Measurements from ENCODE around the gene GRK4. TPM values are rescaled to one million over a fixed set of nuclear protein-coding genes. Genes with fewer than 3 reads are reported as not detected.

The GRK4 gene
- total RNA-seq, 1 experiment from 2014 or later: 4.2 TPM

- H2AFZ ChIP-seq (ENCODE audit: low read depth, low read length, poor library complexity, severe bottlenecking): no peak overlapping the region
- ATAC-seq: no peak
- no peak for TF ChIP-seq RAD21 (IDR thresholded peaks at IDR 0.05; ENCODE audit: low read depth)
- TF ChIP-seq REST (IDR thresholded peaks at IDR 0.05; ENCODE audit: low read depth): no peak
- no peak for TF ChIP-seq CEBPB (IDR thresholded peaks at IDR 0.05; ENCODE audit: low read depth)
- no peak for TF ChIP-seq POLR2A (IDR thresholded peaks at IDR 0.05; ENCODE audit: borderline replicate concordance, extremely low read depth, insufficient read depth, insufficient read length)
- TF ChIP-seq ATF3 (IDR thresholded peaks at IDR 0.05): no peak
- TF ChIP-seq SIN3A (IDR thresholded peaks at IDR 0.05; ENCODE audit: low read depth): no peak
- TF ChIP-seq SRF (IDR thresholded peaks at IDR 0.05; ENCODE audit: low read depth): no peak
- TF ChIP-seq EGR1 (IDR thresholded peaks at IDR 0.05; ENCODE audit: low read depth): no peak
- TF ChIP-seq EZH2 (IDR thresholded peaks at IDR 0.05): no peak
- TF ChIP-seq ZBTB33 (IDR thresholded peaks at IDR 0.05; ENCODE audit: extremely low read depth, insufficient replicate concordance, low read length): no peak
- no peak for TF ChIP-seq TCF7L2 (IDR thresholded peaks at IDR 0.05; ENCODE audit: borderline replicate concordance, extremely low read depth, insufficient read depth, insufficient read length)
- TF ChIP-seq MAX (IDR thresholded peaks at IDR 0.05): no peak
- TF ChIP-seq ELF1 (IDR thresholded peaks at IDR 0.05; ENCODE audit: borderline replicate concordance, low read depth): no peak
- no peak for TF ChIP-seq CBX3 (IDR thresholded peaks at IDR 0.05; ENCODE audit: low read depth)
- no peak for TF ChIP-seq EZH2phosphoT487 (IDR thresholded peaks at IDR 0.05; ENCODE audit: borderline replicate concordance)
- no peak for TF ChIP-seq CTCF (IDR thresholded peaks at IDR 0.05 in 2 of 3, conservative IDR thresholded peaks at IDR 0.05 in 1 of 3; ENCODE audit: borderline replicate concordance in 1 of 3, insufficient read depth in 1 of 3, low read depth in 2 of 3, low read length in 2 of 3)
- no peak for TF ChIP-seq ZFX (IDR thresholded peaks at IDR 0.05)
- TF ChIP-seq JUND (IDR thresholded peaks at IDR 0.05): no peak
- no peak for TF ChIP-seq YY1 (IDR thresholded peaks at IDR 0.05; ENCODE audit: extremely low read depth, insufficient replicate concordance, low read depth, low read length)
- no peaks in the 10 kb centered on the region for H3K4me1 ChIP-seq (ENCODE audit: control insufficient read depth in 1 of 2, insufficient read depth in 2 of 2, low read length in 2 of 2)
- intact Hi-C loops (cut with micrococcal nuclease): no loop called here
- peaks cover 27% of the 10 kb centered on the region for H3K79me2 ChIP-seq (ENCODE audit: insufficient read depth, low read length)
- no peaks in the 10 kb centered on the region for H3K9me2 ChIP-seq (ENCODE audit: insufficient read depth)
- CTCF ChIA-PET: no interaction called here
- H3K36me3 ChIP-seq (ENCODE audit: control insufficient read depth in 1 of 2, insufficient read depth in 2 of 2, low read length in 2 of 2): peaks cover 0 to 6% of the 10 kb centered on the region in 2 experiments; a peak in 1 of 4 replicates
- H3K9ac ChIP-seq (ENCODE audit: low read length): no peak overlapping the region
- H4K20me1 ChIP-seq (ENCODE audit: insufficient read depth): no peaks in the 10 kb centered on the region
- BruUV-seq (replicated peaks): no TSS peak
- H3K27ac ChIP-seq (ENCODE audit: low read depth, low read length): no peak overlapping the region
- no peak for DNase-seq (ENCODE audit: low read depth, low spot score)
- no peaks in the 10 kb centered on the region for H3K9me3 ChIP-seq (ENCODE audit: control insufficient read depth in 1 of 2, insufficient read depth in 1 of 2, low read depth in 1 of 2, low read length in 2 of 2)
- no peaks in the 10 kb centered on the region for H3K27me3 ChIP-seq (ENCODE audit: insufficient read depth, low read length)
- no peak overlapping the region for H3K4me3 ChIP-seq (replicated peaks in 1 of 2; ENCODE audit: low read depth in 1 of 2, low read length in 2 of 2)
- no peak overlapping the region for H3K4me2 ChIP-seq (ENCODE audit: low read length)
- RAD21 ChIA-PET (ENCODE audit: low non-redundant PET in 1 of 2, low total read pairs in 2 of 2, uncharacterized antibody in 2 of 2, unreplicated experiment in 2 of 2): no interaction called here
- POLR2A ChIA-PET: no interaction called here
These were observed 123.9 kb downstream of the GRK4 start for GRCh38 chr4:3087115-3087797.
